SK-N-SH treated with all-trans-retinoic acid at 6 μM for 48 hours (cell line): ENCODE measurements around the gene PPP1R7.

Experiments
- ATAC-seq: fragments of 200-7000 bp; cut with Tn5 transposase; 3 replicates; pipeline ENCODE4 v1.9.1; 2020; ENCODE audit warnings: mild to moderate bottlenecking, moderate library complexity
- ARNTL ChIP-seq: fragments of 450-650 bp; formaldehyde crosslinking; IDR thresholded peaks from 2 replicates; pipeline ENCODE4 v1.5.0; 2020; ENCODE audit warnings: low read depth, mild to moderate bottlenecking, moderate library complexity, borderline replicate concordance
- CREB5 ChIP-seq: fragments of 250-450 bp; sonication (Bioruptor Pico); IDR thresholded peaks from 2 replicates; pipeline ENCODE4 v1.5.1; 2020; ENCODE audit warnings: low read depth, mild to moderate bottlenecking, moderate library complexity
- CSDC2 ChIP-seq: fragments of 250-450 bp; sonication (Bioruptor Pico); IDR thresholded peaks from 2 replicates; pipeline ENCODE4 v1.5.0; 2020; ENCODE audit warnings: mild to moderate bottlenecking, moderate library complexity
- CSRNP3 ChIP-seq: fragments of 250-450 bp; sonication (Bioruptor Pico); IDR thresholded peaks from 2 replicates; pipeline ENCODE4 v1.5.1; 2021; ENCODE audit warnings: mild to moderate bottlenecking, moderate library complexity
- ESRRG ChIP-seq: fragments of 250-450 bp; sonication (Bioruptor Pico); IDR thresholded peaks from 2 replicates; pipeline ENCODE4 v1.6.1; 2021; ENCODE audit warnings: mild to moderate bottlenecking
- GLIS3 ChIP-seq: fragments of 250-450 bp; sonication (Bioruptor Pico); IDR thresholded peaks from 2 replicates; pipeline ENCODE4 v1.5.0; 2020; ENCODE audit warnings: mild to moderate bottlenecking, moderate library complexity
- ISL1 ChIP-seq: fragments of 250-450 bp; sonication (Bioruptor Pico); IDR thresholded peaks from 2 replicates; pipeline ENCODE4 v2.1.2; 2022; ENCODE audit warnings: mild to moderate bottlenecking, moderate library complexity
- OSR1 ChIP-seq: fragments of 250-450 bp; sonication (Bioruptor Pico); IDR thresholded peaks from 2 replicates; pipeline ENCODE4 v1.8.0; 2022; ENCODE audit warnings: moderate library complexity, mild to moderate bottlenecking, inconsistent platforms
- PATZ1 ChIP-seq: fragments of 250-450 bp; sonication (Bioruptor Pico); IDR thresholded peaks from 2 replicates; pipeline ENCODE4 v1.8.0; 2020; ENCODE audit warnings: mild to moderate bottlenecking, moderate library complexity, borderline replicate concordance
- POU6F1 ChIP-seq: fragments of 250-450 bp; sonication (Bioruptor Pico); IDR thresholded peaks from 2 replicates; pipeline ENCODE4 v1.8.0; 2021; ENCODE audit warnings: low read depth, mild to moderate bottlenecking, moderate library complexity, borderline replicate concordance
- RARB ChIP-seq: fragments of 250-450 bp; sonication (Bioruptor Pico); IDR thresholded peaks from 2 replicates; pipeline ENCODE4 v1.8.0; 2021; ENCODE audit warnings: mild to moderate bottlenecking, moderate library complexity
- TCF4 ChIP-seq: fragments of 250-450 bp; sonication (Bioruptor Pico); IDR thresholded peaks from 2 replicates; pipeline ENCODE4 v1.8.0; 2021; ENCODE audit warnings: mild to moderate bottlenecking, moderate library complexity, borderline replicate concordance
- TOX ChIP-seq: fragments of 250-450 bp; sonication (Bioruptor Pico); IDR thresholded peaks from 2 replicates; pipeline ENCODE4 v1.8.0; 2021; ENCODE audit warnings: mild to moderate bottlenecking, moderate library complexity, borderline replicate concordance
- TSHZ2 ChIP-seq: fragments of 250-450 bp; sonication (Bioruptor Pico); IDR thresholded peaks from 2 replicates; pipeline ENCODE4 v1.5.0; 2020; ENCODE audit warnings: mild to moderate bottlenecking, moderate library complexity
- ZC3H10 ChIP-seq: fragments of 250-450 bp; sonication (Bioruptor Pico); IDR thresholded peaks from 2 replicates; pipeline ENCODE4 v1.5.1; 2021; ENCODE audit warnings: mild to moderate bottlenecking, moderate library complexity
- ZFP3 ChIP-seq: fragments of 250-450 bp; sonication (Bioruptor Pico); IDR thresholded peaks from 2 replicates; pipeline ENCODE4 v1.5.0; 2020; ENCODE audit warnings: mild to moderate bottlenecking, moderate library complexity
- ZFP30 ChIP-seq: fragments of 450-650 bp; formaldehyde crosslinking; IDR thresholded peaks from 2 replicates; pipeline ENCODE4 v1.5.0; 2022; ENCODE audit warnings: mild to moderate bottlenecking, moderate library complexity
- ZNF565 ChIP-seq: fragments of 450-650 bp; formaldehyde crosslinking; conservative IDR thresholded peaks from 2 replicates; pipeline ENCODE4 v1.5.0; 2020; ENCODE audit warnings: low read depth, mild to moderate bottlenecking, moderate library complexity
- ZNF70 ChIP-seq: fragments of 450-650 bp; formaldehyde crosslinking; IDR thresholded peaks from 2 replicates; pipeline ENCODE4 v1.5.0; 2020; ENCODE audit warnings: mild to moderate bottlenecking, moderate library complexity
- ZNF8 ChIP-seq: fragments of 450-650 bp; formaldehyde crosslinking; IDR thresholded peaks from 2 replicates; pipeline ENCODE4 v1.5.0; 2020; ENCODE audit warnings: mild to moderate bottlenecking, moderate library complexity

The PPP1R7 gene

GRCh38 chr2:241227594-241227993 lies 77.3 kb downstream of the PPP1R7 start:
- no peak for ATAC-seq

GRCh38 chr2:241228081-241228859 lies 78.0 kb downstream of the PPP1R7 start:
- no peak for ATAC-seq
- no peak for TF ChIP-seq CREB5 (CRISPR knock-in tag)
- TF ChIP-seq RARB (CRISPR knock-in tag), result no peak
- TF ChIP-seq ZC3H10, result no peak
- no peak for TF ChIP-seq ZFP3 (CRISPR knock-in tag)
- no peak for TF ChIP-seq GLIS3 (CRISPR knock-in tag)
- no peak for TF ChIP-seq OSR1 (CRISPR knock-in tag)
- TF ChIP-seq ZNF8, result no peak
- no peak for TF ChIP-seq POU6F1 (CRISPR knock-in tag)
- no peak for TF ChIP-seq ZNF565
- no peak for TF ChIP-seq TOX (CRISPR knock-in tag)
- TF ChIP-seq ESRRG (CRISPR knock-in tag), result no peak
- no peak for TF ChIP-seq CSRNP3 (CRISPR knock-in tag)
- TF ChIP-seq ZFP30 (CRISPR knock-in tag), result no peak

More at GRCh38 chr2:241227594-241227993, 77.3 kb downstream of the PPP1R7 start:
- TF ChIP-seq ZNF70 (CRISPR knock-in tag), result no peak
- no peak for TF ChIP-seq TSHZ2
- TF ChIP-seq ZNF8, result no peak
- no peak for TF ChIP-seq OSR1 (CRISPR knock-in tag)
- no peak for TF ChIP-seq CSDC2 (CRISPR knock-in tag)
- no peak for TF ChIP-seq ZNF565
- TF ChIP-seq, all 23 proteins: peak for 0

- ATAC-seq, result no peak
Measured at GRCh38 chr2:241228860-241229516, 78.7 kb downstream of the PPP1R7 start.

More at GRCh38 chr2:241228860-241229516, 78.7 kb downstream of the PPP1R7 start:
- TF ChIP-seq TSHZ2 (no peak), GLIS3 (CRISPR knock-in tag) (no peak), PATZ1 (CRISPR knock-in tag) (no peak), ZNF70 (CRISPR knock-in tag) (no peak), ZNF8 (no peak), ARNTL (CRISPR knock-in tag) (no peak), TCF4 (CRISPR knock-in tag) (no peak), ISL1 (CRISPR knock-in tag) (no peak), RARB (CRISPR knock-in tag) (no peak)
